Gastroesophageal sphincter (tissue), 4 donors: ENCODE data around the gene HMGXB3. TPM values are rescaled to one million over a fixed set of nuclear protein-coding genes. Genes with fewer than 3 reads are reported as not detected.

Experiments used
- ATAC-seq: fragments of 150-250 bp; one replicate; pipeline ENCODE4 v1.9.1; 2016; ENCODE audit warnings: mild to moderate bottlenecking, moderate library complexity
- H3K27ac ChIP-seq, 4 donors: fragments of 200-600 bp; sonication (generic) in 3 of 4; 1 replicate in 3 of 4; 2 replicates in 1 of 4; pipeline ENCODE4 v1.5.1; 2016 to 2019
- H3K27me3 ChIP-seq: fragments of 200-600 bp; sonication (generic); one replicate; pipeline ENCODE4 v1.5.1; 2019
- H3K36me3 ChIP-seq, 2 donors: fragments of 200-600 bp; sonication (generic); one replicate each; pipeline ENCODE4 v1.5.1; 2019; ENCODE audit warnings: control low read depth in 1 of 2
- H3K4me1 ChIP-seq, 3 donors: fragments of 200-600 bp; sonication (generic); 1 replicate in 2 of 3; 2 replicates in 1 of 3; pipeline ENCODE4 v1.5.1; 2016 to 2019; ENCODE audit warnings: control low read depth in 2 of 3
- H3K4me3 ChIP-seq, 2 donors: fragments of 200-600 bp; sonication (generic); one replicate each; pipeline ENCODE4 v1.5.1; 2019; ENCODE audit warnings: mild to moderate bottlenecking in 1 of 2, moderate library complexity in 1 of 2
- H3K9me3 ChIP-seq, 3 donors: fragments of 200-600 bp; sonication (generic); one replicate each; pipeline ENCODE4 v1.5.1; 2017 to 2019; ENCODE audit warnings: control low read depth in 2 of 3
- CTCF ChIP-seq, 4 experiments: fragments of 200-600 bp in 2 of 4; fragments of 450-650 bp in 2 of 4; sonication (generic) in 1 of 4; IDR thresholded peaks; one replicate each; pipeline ENCODE4 v1.5.1; 2017 to 2019; ENCODE audit warnings: antibody characterized with exemption in 4 of 4, mild to moderate bottlenecking in 2 of 4, moderate library complexity in 2 of 4
- EP300 ChIP-seq: sonication (generic); formaldehyde crosslinking; IDR thresholded peaks from one replicate; pipeline ENCODE4 v1.6.1; 2017; ENCODE audit warnings: antibody characterized with exemption, mild to moderate bottlenecking
- POLR2A ChIP-seq, 2 donors: fragments of 450-650 bp; IDR thresholded peaks; one replicate each; pipeline ENCODE4 v1.6.1; 2017; ENCODE audit warnings: antibody characterized with exemption in 2 of 2, mild to moderate bottlenecking in 2 of 2, moderate library complexity in 1 of 2
- POLR2AphosphoS5 ChIP-seq: sonication (generic); formaldehyde crosslinking; IDR thresholded peaks from one replicate; pipeline ENCODE4 v1.6.1; 2017; ENCODE audit warnings: antibody characterized with exemption
- WGBS, 2 donors: methylation state at CpG; one replicate each; pipeline ENCODE4 v1.1.5; 2018; ENCODE audit warnings: low coverage in 1 of 2; 5-methylcytosine and 5-hydroxymethylcytosine counted together
- small RNA-seq, 4 donors: library from RNA; depleted of rRNA; stranded (forward); fragments of <200 nt; gene quantifications; one replicate each; pipeline ENCODE3, GENCODE V24; 2016
- total RNA-seq, 4 donors: library from RNA; depleted of rRNA; stranded (reverse); fragments of >200 nt; gene quantifications; one replicate each; pipeline ENCODE4 v1.1.0, GENCODE V29; 2016

HMGXB3 gene
- total RNA-seq, 4 donors from 2014 or later = 21.8 to 30.2 (median 24.2) TPM

- Histone ChIP-seq H3K4me1 (no peaks in the 10 kb centered on the region), H3K27ac (no peak overlapping the region), H3K36me3 (no peaks in the 10 kb centered on the region), H3K27me3 (no peaks in the 10 kb centered on the region), H3K9me3 (no peaks in the 10 kb centered on the region), H3K4me3 (no peak overlapping the region)
- no peak for TF ChIP-seq EP300
- no peak for TF ChIP-seq CTCF (IDR thresholded peaks at IDR 0.05)
- TF ChIP-seq POLR2A (IDR thresholded peaks at IDR 0.05) = no peak
- no peak for TF ChIP-seq POLR2AphosphoS5
- WGBS, 2 donors = 76 to 82% methylated on average over 3 of the region's 3 CpGs
- ATAC-seq = no peak
These were observed 91.7 kb downstream of the HMGXB3 start for GRCh38 chr5:150092159-150092787.

- no peaks in the 10 kb centered on the region for H3K4me1 ChIP-seq
- H3K36me3 ChIP-seq = no peaks in the 10 kb centered on the region
- H3K27ac ChIP-seq = no peak overlapping the region
- no peak overlapping the region for H3K4me3 ChIP-seq
- no peaks in the 10 kb centered on the region for H3K9me3 ChIP-seq
- H3K27me3 ChIP-seq = no peaks in the 10 kb centered on the region
- no peak for ATAC-seq
- TF ChIP-seq POLR2A (IDR thresholded peaks at IDR 0.05) = no peak
- TF ChIP-seq EP300 = no peak
- no peak for TF ChIP-seq POLR2AphosphoS5
- TF ChIP-seq CTCF (IDR thresholded peaks at IDR 0.05) = no peak
These were observed 96.6 kb downstream of the HMGXB3 start for GRCh38 chr5:150097152-150097551.

GRCh38 chr5:150101023-150101422 lies 100.5 kb downstream of the HMGXB3 start:
- ATAC-seq = no peak
- WGBS, 2 donors = 59 to 94% methylated on average over 2 of the region's 6 CpGs
- Histone ChIP-seq H3K36me3 (no peaks in the 10 kb centered on the region), H3K9me3 (no peaks in the 10 kb centered on the region), H3K4me1 (no peaks in the 10 kb centered on the region), H3K4me3 (no peak overlapping the region), H3K27me3 (no peaks in the 10 kb centered on the region), H3K27ac (no peak overlapping the region)
- TF ChIP-seq EP300 (no peak), POLR2A (IDR thresholded peaks at IDR 0.05) (no peak), CTCF (IDR thresholded peaks at IDR 0.05) (no peak), POLR2AphosphoS5 (no peak)

Small RNAs within 50 kb of the gene (small RNA-seq; reads per million reads assigned to genes)
- gene RF00019 = 0 reads per million in 4 donors

Other genes with a start within 250 kb of the HMGXB3 start
- gene PDE6A, start 55.9 kb upstream of the HMGXB3 start, total RNA-seq = under 1 TPM in 1 of 4 donors, not detected in 3; 0.05 TPM
- 10 to 100 TPM in 1 of 4 donors, 1 to 10 TPM in 3; 7.9 to 14.5 (median 8.6) TPM for gene SLC26A2, start 40.0 kb upstream of the HMGXB3 start, total RNA-seq
- gene TIGD6, start 85 bp upstream of the HMGXB3 start, total RNA-seq = 1 to 10 TPM; 2.4 to 5.1 (median 3.8) TPM
- 10 to 100 TPM; 12.3 to 58.0 (median 35.2) TPM for gene CSF1R, start 85.8 kb downstream of the HMGXB3 start, total RNA-seq
- gene PDGFRB, start 155.1 kb downstream of the HMGXB3 start, total RNA-seq = 100 to 1,000 TPM in 3 of 4 donors, 10 to 100 TPM in 1; 87.5 to 161 (median 113) TPM
- gene CDX1, start 166.0 kb downstream of the HMGXB3 start, total RNA-seq = not detected
- gene SLC6A7, start 189.3 kb downstream of the HMGXB3 start, total RNA-seq = not detected